Hematopoietic multipotent progenitor cell treated with erythropoietin and hydrocortisone succinate and interleukin-3 and kit ligand, for 4 days (in vitro differentiated cells): ENCODE measurements around the gene ADAM19.

Experiments used
- DNase-seq: peaks from one replicate; pipeline ENCODE4 v3.0.0-alpha.2; 2015

Gene ADAM19, protein sequence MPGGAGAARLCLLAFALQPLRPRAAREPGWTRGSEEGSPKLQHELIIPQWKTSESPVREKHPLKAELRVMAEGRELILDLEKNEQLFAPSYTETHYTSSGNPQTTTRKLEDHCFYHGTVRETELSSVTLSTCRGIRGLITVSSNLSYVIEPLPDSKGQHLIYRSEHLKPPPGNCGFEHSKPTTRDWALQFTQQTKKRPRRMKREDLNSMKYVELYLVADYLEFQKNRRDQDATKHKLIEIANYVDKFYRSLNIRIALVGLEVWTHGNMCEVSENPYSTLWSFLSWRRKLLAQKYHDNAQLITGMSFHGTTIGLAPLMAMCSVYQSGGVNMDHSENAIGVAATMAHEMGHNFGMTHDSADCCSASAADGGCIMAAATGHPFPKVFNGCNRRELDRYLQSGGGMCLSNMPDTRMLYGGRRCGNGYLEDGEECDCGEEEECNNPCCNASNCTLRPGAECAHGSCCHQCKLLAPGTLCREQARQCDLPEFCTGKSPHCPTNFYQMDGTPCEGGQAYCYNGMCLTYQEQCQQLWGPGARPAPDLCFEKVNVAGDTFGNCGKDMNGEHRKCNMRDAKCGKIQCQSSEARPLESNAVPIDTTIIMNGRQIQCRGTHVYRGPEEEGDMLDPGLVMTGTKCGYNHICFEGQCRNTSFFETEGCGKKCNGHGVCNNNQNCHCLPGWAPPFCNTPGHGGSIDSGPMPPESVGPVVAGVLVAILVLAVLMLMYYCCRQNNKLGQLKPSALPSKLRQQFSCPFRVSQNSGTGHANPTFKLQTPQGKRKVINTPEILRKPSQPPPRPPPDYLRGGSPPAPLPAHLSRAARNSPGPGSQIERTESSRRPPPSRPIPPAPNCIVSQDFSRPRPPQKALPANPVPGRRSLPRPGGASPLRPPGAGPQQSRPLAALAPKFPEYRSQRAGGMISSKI

DNA sequence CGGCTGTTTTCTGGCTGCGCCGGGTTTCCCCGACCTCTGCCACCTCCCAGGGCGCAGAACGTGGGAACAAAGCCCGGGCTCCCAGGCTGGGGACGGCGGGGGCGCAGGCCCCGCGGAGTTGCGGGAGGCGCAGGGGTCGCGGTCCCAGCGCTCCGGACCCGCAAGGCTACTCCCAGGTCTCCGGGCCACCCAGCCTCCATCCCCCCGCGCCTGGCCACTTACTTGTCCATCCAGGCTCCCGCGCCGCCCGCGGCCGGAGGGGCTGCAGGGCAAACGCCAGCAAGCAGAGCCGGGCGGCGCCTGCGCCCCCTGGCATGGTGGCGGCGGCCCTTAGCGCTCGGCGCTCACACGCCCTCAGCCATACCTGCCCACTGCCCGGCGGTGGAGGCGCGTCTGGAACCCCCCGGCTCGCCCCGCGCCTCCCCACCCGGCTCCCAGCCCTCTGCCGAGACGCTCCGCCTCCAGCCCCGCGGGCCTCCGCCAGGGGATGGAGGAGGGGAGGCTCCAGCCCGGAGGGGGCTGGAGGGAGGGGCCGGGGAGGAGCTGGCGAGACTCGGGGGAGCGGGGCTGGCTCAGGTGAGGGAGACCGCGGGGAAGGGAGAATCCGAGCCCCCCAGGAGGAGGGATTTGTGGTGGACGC lies at the start of gene ADAM19:
Gene ADAM19, minus strand, starts transcription at position 395 of the 640 bp plus-strand sequence. Its CDS starts 79 bp downstream, at position 316.
- no peak for DNase-seq

DNA sequence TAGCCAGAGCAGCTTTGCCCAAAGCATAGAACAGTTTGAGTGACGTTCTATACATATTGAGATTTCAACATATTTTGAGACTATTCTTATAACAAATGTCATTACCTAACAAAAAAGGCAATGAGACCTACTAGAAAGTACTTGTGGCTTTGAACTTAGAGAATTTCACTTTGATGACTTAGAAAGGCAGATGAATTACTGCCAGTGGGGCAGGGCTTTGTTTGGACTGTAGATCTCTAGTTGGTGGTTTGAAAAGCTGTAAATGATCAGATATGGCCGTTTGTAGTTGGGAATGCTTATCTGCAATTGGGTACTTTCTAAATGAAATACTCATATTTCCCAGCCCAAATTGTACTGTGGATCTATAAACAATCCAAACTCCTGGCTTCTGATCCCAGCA lies 48.6 kb upstream of the ADAM19 start:
- no peak for DNase-seq

DNA sequence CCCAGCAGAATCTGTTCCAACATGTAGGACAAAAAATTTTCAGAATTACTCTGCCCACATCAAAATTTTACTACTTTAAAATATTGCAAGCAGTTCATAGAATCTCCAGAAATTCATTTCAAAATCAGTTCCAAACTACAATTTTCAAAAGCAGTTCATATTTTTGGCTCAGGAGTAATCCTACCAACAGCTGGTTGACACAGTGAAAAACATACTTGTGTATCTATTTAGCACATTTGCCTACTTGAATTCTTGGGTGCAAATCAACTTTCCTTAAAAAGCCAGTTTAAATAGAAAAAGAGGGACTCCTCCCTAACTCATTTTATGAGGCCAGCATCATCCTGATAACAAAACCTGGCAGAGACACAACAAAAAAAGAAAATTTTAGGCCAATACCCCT lies 45.2 kb upstream of the ADAM19 start:
- no peak for DNase-seq

DNA sequence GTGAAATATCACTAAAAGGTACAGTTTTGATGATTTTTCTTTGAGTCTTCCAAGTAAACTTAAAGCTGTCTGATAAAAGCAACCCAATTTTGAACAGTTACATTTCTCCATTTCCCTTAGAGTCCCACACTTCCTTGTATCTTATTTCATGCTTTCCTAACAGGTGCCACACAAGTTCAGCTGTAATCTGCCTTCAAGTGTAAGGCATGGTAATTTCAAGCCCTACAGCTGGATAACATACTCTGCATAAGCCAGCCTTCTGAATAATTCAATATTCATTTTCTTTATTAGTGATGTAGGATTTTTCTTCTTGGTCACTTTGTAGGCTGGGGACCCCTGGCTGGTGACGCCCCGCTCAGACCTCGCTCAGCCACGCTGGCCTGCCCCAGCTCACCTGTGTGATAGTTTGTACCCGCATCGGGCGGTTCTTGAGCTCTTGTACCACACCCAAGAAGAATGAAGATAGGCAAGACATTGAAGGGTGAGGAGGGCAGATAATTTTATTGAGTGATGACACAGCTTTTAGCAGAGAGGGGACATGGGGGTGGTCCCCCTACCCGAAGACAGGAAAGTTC lies 42.7 kb upstream of the ADAM19 start:
- no peak for DNase-seq

DNA sequence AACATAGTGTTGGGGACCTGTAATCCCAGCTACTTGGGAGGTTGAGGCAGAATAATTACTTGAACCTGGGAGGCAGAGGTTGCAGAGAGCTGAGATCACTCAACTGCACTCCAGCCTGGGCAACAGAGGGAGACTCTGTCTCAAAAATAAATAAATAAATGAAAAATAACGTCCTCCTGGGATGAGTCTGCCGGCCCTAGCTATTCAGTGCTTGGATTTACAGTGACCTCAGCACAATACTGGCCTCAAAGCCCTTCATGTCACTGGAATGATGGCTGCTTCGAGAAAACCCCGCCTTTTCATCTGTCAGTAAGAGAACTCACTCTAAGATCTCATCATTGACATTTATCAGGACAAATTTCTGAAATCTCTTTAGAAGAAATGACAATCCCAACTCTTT lies 41.2 kb upstream of the ADAM19 start:
- DNase-seq = no peak

DNA sequence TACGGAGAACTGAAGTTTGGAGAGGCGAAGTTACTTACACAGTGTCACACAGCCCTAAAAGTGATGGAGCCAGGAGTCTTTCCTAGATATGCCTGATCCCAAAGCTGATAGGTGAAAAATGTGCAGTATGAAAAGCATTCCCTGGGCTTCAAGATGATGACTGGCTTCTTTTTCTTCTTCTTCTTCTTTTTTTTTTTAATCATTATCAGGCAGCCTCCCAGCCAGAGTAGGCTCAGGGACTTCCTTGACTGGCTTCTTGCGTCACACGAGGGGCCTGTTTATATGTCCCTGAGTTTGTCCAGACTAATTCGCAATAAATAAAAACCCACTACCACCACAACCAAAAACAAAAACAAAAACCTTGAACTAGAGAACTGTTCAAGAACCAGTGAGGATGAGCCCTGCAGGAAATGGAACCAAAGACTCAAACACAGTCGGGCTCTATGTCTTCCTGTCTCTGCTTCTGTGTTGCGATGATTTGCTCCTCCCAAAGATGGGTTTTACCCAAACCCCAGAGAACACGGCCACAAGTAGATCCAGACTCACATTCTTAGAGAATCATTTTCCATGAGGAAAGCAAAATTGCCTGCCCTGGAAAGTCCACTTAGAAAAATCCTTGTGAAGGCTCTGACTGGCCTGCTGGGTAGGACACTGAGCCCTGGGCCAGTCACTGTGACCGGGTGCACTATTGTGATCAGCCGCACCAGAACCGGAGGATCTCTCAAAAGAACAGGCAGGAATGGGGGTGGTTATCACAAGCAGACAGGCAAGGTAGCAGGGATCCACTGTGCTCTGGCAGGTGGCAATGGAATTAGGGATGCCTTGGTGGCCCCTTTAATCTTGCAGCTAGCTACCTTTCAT lies 38.0 kb upstream of the ADAM19 start:
- peak; percentile 48 for DNase-seq

DNA sequence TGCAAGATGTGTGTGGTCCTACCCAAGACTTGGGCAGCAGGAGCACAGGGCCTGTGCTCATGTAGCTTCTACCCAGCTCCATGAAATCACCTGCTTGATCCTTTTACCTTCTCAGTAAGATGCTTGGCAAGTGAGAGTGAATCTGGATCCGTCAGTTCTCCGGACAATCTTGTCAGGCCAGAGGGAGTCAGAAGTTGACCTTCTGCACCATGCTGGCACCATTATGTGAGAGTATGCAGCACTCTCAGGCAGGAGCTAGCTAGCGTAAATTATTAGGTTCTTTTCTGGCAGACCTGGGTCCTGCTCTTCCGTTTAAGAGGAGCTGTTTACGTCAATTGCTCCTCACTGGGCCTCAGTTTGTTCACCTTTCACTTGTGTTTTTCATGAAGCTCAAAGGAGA lies 37.0 kb upstream of the ADAM19 start:
- no peak for DNase-seq

DNA sequence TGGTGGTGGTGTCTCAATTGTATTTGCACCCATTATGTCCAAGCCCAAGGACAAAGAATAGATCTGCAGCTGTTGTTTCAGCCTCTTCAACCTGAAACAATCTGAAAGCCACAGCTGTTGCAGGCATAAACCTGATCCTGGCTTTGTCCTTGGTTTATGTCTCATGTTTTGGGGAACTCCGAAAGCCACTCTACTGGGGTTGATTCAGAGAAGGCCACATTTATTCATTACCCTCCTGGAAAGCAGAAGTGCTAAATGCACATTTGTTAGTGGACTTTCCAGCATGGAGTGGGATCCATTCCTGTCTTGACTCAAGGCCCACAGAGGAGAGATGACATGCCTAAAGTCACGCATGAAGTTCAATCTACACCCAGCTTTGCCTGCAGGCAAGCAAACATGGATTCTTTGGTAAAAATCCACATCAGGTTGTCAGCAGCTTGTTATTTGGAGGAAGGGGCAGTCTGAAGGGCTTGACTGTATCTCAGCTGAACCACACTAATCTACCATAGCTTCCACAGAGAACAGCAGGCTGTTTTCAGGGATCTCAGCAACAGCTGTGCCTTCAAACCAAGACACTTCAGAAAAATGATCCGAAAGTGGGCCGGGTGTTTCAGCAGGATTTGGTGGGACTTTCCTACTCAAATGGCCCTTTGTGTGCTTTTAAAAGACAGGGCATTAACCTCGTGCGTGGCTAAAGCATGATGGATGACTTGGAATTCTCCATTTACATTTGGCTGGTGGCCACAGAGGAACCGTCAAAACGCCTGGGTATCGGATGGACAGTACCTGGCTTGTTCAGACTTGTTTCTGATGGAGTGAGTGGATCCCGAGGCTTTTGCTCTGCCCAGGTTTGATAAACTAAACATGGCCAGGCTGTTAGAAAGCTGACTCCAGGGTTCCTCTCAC lies 36.2 kb upstream of the ADAM19 start:
- DNase-seq = no peak

DNA sequence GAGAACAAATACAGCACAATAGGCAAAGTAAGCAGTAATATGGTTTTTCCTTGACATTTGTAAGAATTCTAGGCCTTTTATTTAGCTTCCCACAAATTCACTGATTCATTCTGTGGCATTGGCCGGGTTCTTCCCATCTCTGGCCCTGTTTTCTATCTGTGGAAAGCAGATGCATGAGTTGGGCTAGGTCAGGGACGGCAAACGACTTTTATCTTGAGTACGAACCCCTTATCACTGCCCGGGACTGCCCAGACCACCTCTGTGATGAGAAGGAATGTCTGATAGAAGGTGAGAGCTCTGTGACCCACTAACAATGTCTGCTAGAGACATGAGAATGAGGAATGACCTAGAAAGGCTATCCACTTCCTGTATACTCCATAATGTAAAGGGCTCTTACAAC lies 35.4 kb upstream of the ADAM19 start:
- DNase-seq = peak; percentile 61

DNA sequence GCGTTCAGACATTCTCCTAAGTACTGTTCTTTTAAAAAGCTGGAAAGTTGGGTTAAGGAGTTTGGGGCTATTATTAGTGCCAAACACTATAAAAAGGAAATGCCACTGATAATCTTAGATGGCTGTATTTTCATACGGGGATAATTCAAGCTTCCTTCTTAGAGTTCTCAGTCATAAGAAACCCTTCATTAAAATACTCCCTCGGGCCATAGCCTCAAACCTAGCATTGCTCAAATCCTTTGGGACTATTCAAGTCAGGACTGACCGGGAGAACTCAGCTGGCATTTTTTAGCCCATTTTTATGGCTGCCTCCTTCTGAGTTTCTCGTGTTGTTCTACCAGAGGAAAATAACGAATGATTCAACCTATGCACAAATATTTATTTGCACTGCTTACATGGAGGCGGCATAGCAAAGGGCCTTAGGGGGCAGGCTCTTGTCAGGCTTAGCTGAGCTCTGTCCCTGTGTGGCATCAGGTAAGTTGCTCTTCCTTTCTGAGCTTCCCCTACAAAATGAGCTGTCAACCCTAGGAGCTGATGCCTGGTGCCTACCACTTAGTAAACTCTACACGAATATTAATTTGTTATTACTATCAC lies 33.5 kb upstream of the ADAM19 start:
- no peak for DNase-seq

DNA sequence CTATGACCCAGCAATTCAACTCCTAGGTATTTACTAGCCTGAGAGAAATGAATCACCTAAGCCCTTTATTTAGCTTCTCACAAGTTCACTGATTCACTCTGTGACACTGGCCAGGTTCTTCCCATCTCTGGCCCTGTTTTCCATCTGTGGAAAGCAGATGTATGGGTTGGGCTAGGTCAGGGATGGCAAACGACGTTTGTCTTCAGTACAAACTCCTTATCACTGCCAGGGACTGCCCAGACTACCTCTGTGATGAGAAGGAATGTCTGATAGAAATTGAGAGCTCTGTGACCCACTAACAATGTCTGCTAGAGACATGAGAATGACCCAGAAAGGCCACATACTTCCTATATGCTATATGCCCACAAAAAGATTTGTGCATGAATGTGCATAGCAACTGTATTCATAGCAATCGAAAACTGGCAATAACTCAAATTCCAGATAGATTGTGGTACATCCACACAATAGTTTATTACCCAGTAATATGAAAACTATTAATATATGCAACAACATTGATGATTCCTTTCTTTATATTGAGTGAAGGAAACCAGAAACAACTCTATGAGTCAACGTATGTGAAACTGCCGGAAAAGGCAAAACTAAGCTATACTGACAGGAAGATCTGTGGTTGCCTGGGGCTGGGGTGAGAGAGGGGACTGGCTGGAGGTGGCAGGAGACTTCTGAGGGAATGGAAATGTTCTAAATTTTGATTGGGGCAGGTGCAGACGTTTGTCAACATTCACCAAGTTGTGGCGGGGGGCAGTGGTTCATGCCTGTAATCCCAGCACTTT lies 32.0 kb upstream of the ADAM19 start:
- DNase-seq = peak; percentile 45

DNA sequence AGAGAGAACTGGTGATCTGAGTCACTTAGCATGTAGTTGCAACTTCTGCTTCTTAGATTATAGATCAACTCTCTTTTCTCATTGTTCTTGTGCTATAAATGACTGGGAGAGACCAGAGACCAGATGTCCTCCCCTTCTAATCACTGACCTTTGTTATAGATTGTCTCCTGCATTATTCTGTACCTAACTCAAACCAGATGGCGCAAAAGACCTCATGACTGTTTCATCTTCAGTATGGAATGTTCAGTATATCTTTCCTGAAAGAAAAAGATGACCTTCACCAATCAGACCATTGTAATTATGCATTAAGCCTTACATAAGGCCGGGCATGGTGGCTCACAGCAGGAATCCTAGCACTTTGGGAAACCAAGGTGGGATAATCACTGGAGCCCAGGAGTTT lies 30.5 kb upstream of the ADAM19 start:
- no peak for DNase-seq

DNA sequence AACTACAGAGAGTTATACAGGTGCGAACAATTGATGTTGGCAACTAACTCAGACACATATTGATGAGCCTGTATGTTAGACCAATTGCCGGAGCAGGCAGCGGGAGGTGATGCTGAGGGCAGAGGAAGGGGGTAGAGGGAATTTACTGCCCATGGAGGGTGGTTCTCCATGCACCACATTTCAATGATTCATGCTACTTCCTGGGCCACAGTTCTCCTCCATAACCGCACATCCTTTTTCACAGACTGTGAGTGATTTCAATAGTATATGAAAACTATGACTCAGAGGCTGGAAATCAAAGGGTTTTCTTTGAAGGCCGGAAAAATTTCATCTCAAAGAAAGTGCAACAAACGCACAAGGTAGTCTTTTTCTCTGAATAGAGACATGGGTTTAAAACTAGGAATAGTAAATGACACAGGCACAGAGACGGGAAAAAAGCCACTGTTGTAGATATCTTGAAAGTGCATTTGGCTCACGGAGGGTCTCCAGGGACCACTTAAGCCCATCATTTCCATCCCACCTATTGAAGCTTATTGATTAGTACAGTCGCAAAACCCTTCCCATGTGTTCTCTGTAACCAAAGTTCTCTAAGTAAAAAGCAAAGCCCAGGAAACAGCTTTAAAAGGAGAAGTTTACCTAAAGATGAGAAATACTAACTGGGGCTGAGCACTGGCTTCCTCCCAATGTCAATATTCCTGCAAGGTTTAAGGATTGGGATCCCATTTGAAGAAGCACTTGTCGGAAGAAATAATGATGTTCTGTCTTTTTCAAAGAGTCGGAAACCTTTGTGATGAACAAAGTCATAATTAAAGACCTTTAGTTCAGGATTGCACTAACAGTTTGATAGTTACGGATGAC lies 28.0 kb upstream of the ADAM19 start:
- DNase-seq = no peak

DNA sequence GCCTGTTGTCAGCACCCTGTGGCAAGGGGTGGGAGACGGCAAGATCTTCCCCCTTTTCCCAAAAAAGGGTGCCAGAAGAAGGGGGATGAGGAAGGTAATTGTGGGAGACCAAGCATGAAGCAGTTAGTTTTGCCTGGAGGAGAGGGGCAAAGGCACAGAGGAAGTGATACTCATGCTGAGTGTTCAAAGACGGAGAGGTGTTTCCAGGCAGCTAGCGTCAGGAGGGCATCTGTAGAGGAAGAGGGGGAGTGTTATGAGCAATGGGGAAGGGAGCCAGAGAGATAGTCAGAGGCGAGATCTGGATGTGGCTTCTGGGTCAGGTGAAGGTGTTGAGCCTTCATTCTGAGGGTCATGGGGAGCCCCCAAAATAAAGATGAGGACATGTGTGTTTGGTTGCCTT lies 26.9 kb upstream of the ADAM19 start:
- DNase-seq = no peak

DNA sequence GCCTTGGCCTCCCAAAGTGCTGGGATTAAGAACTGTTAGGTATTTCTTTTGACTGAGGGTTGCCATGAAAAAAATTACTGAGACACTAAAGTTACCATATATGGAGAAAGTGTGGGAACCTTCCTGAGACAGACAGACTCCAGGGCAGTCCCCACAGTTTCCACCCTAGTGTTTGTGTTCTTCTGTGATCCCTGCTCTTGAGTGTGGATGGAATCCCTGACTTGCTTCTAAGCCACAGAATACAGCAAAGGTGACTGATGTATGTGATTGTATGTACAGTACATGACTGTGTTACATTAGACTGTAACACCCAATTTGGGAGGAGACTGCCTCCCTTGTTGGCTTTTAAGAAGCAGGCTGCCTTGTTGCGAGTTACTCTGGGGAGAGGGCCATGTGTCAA lies 24.7 kb upstream of the ADAM19 start:
- DNase-seq = no peak

DNA sequence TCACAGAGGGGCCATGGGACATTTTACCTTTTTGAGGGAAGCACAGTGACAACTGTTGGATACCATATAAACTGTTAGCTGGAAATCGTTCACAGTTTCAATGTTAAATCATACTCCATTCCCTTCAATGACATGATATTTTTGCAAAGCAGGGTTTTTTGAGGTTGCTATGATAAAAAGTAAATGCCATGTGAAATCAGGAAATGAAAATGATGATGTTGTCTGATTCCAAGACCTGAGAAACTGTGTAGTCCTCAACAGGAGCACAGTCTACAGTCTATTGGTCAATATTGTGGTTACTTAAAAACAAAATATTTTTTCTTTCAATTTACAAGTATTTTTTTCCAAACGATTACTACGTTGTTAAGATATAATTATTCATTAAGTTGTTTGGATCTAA lies 24.0 kb upstream of the ADAM19 start:
- no peak for DNase-seq

DNA sequence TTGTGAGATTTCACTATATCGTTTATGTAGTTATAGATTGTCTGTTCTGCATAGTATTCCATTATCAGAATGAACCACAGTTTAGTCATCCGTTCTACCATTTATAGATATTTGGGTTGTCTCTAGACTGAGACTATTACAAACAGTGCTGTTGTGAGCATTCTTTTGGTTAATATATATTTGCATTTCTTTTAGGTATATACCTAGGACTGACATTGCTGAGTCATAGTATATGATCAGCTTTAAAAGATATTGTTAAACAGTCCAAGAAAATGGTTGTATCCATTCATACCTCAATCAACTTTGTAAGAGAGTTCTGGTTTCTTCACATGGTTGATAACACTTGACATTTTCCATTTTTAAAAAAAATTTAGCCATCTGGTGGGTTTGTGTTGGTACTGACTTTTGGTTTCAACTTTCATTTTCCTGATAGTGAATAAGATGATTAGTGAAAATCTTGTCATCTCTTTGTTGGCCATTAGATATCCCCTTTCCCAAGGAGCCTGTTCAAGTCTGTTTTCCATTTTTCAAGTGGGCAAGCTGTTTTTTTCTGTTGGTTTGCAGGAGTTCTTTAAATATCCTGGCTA lies 22.9 kb upstream of the ADAM19 start:
- DNase-seq = no peak

DNA sequence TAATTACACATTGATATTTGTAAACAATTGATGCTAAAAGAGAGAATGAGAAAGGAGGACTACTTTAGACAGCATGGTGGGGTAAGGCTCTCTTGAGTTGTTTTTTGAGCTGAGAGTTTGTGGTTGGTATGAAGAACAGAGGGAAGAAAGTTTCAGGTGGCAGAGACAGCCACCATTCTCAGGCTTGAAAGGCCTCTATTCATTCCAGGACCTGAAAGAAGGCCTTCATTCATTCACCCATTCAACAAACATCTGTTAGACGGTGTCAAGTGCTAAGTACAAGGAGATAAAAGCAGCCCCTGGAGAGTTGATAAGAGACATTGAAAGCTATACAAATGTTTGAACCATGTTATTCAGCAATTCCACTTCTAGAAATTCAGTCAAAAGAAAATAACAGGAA lies 21.7 kb upstream of the ADAM19 start:
- no peak for DNase-seq
